NT2/D1 (cell line): ENCODE data around the gene APOBEC3G.
A peak's percentile ranks its signal among the peaks of the same experiment; 100 is the strongest.

Source experiments
- DNase-seq: peaks from one replicate; pipeline ENCODE4 v3.0.0-alpha.2; 2011; ENCODE audit warnings: low read depth, low spot score
- H3K27me3 ChIP-seq: 2 replicates; pipeline ENCODE4 v1.6.0; 2011; ENCODE audit warnings: mild to moderate bottlenecking; ENCODE audit not compliant: insufficient read length, insufficient read depth
- H3K36me3 ChIP-seq: 2 replicates; pipeline ENCODE4 v1.6.1; 2011; ENCODE audit warnings: mild to moderate bottlenecking, low read length, mixed read lengths; ENCODE audit not compliant: insufficient read depth, insufficient read length
- H3K4me1 ChIP-seq: 2 replicates; pipeline ENCODE4 v1.5.1; 2011; ENCODE audit not compliant: insufficient read depth, insufficient read length
- H3K4me3 ChIP-seq: 2 replicates; pipeline ENCODE4 v1.5.1; 2011; ENCODE audit warnings: low read depth; ENCODE audit not compliant: insufficient read length
- H3K9ac ChIP-seq: 2 replicates; pipeline ENCODE4 v1.6.0; 2011; ENCODE audit warnings: low read depth; ENCODE audit not compliant: insufficient read length
- H3K9me3 ChIP-seq: 2 replicates; pipeline ENCODE4 v1.5.1; 2011; ENCODE audit warnings: mild to moderate bottlenecking, low read length; ENCODE audit not compliant: insufficient read depth
- SUZ12 ChIP-seq: IDR thresholded peaks from 2 replicates; pipeline ENCODE4 v1.6.1; 2011; ENCODE audit not compliant: insufficient read length, insufficient read depth; ENCODE audit errors: extremely low read depth
- YY1 ChIP-seq: IDR thresholded peaks from 2 replicates; pipeline ENCODE4 v1.6.1; 2011; ENCODE audit not compliant: insufficient read length, insufficient read depth
- ZNF274 ChIP-seq: IDR thresholded peaks from 2 replicates; pipeline ENCODE4 v1.6.1; 2011; ENCODE audit warnings: mild to moderate bottlenecking, low read depth, low read length

Gene APOBEC3G

GRCh38 chr22:39130892-39131855 is 54.1 kb downstream of the APOBEC3G start:
- DNase-seq = no peak

GRCh38 chr22:39132281-39132680 is 55.2 kb downstream of the APOBEC3G start:
- Histone ChIP-seq H3K4me3 (no peak overlapping the region), H3K4me1 (peaks cover 13% of the 10 kb centered on the region), H3K9ac (no peak overlapping the region), H3K27me3 (no peaks in the 10 kb centered on the region), H3K36me3 (no peaks in the 10 kb centered on the region), H3K9me3 (no peaks in the 10 kb centered on the region)
- no peak for DNase-seq
- TF ChIP-seq YY1 = no peak
- TF ChIP-seq SUZ12 = no peak
- TF ChIP-seq ZNF274 = no peak

More at GRCh38 chr22:39130892-39131855, 54.1 kb downstream of the APOBEC3G start:
- Histone ChIP-seq H3K27me3 (no peaks in the 10 kb centered on the region), H3K9ac (peak overlapping the region; percentile 56), H3K4me1 (peaks cover 13% of the 10 kb centered on the region), H3K36me3 (no peaks in the 10 kb centered on the region), H3K4me3 (no peak overlapping the region), H3K9me3 (no peaks in the 10 kb centered on the region)
- TF ChIP-seq YY1 = no peak
- no peak for TF ChIP-seq SUZ12
- TF ChIP-seq ZNF274 = no peak

- H3K9ac ChIP-seq = no peak overlapping the region
- TF ChIP-seq SUZ12 (no peak), ZNF274 (no peak), YY1 (no peak)
These were observed 55.9 kb downstream of the APOBEC3G start for GRCh38 chr22:39132871-39133524.

GRCh38 chr22:39133871-39134270 is 56.8 kb downstream of the APOBEC3G start:
- Histone ChIP-seq H3K4me1 (peaks cover 13% of the 10 kb centered on the region), H3K36me3 (no peaks in the 10 kb centered on the region), H3K4me3 (no peak overlapping the region), H3K9ac (no peak overlapping the region), H3K27me3 (no peaks in the 10 kb centered on the region), H3K9me3 (no peaks in the 10 kb centered on the region)
- DNase-seq = no peak
- no peak for TF ChIP-seq SUZ12
- TF ChIP-seq ZNF274 = no peak
- TF ChIP-seq YY1 = no peak

More at GRCh38 chr22:39132871-39133524, 55.9 kb downstream of the APOBEC3G start:
- Histone ChIP-seq H3K36me3 (no peaks in the 10 kb centered on the region), H3K4me3 (no peak overlapping the region), H3K9me3 (no peaks in the 10 kb centered on the region), H3K27me3 (no peaks in the 10 kb centered on the region), H3K4me1 (peaks cover 13% of the 10 kb centered on the region)
- no peak for DNase-seq

- Histone ChIP-seq H3K9me3 (no peaks in the 10 kb centered on the region), H3K4me1 (peaks cover 12% of the 10 kb centered on the region), H3K27me3 (no peaks in the 10 kb centered on the region), H3K36me3 (no peaks in the 10 kb centered on the region), H3K4me3 (no peak overlapping the region), H3K9ac (peak overlapping the region; percentile 36)
- no peak for DNase-seq
- TF ChIP-seq YY1 (no peak), SUZ12 (no peak), ZNF274 (no peak)
These were observed 57.5 kb downstream of the APOBEC3G start for GRCh38 chr22:39134366-39135091.

GRCh38 chr22:39135092-39135896 is 58.2 kb downstream of the APOBEC3G start:
- TF ChIP-seq SUZ12 (no peak), ZNF274 (no peak), YY1 (no peak)
- H3K36me3 ChIP-seq = no peaks in the 10 kb centered on the region

More at GRCh38 chr22:39135092-39135896, 58.2 kb downstream of the APOBEC3G start:
- no peak overlapping the region for H3K4me3 ChIP-seq
- no peaks in the 10 kb centered on the region for H3K9me3 ChIP-seq
- DNase-seq = no peak
- peaks cover 11% of the 10 kb centered on the region for H3K4me1 ChIP-seq
- H3K27me3 ChIP-seq = no peaks in the 10 kb centered on the region
- H3K9ac ChIP-seq = peak overlapping the region; percentile 36
